Stimulated activated CD4-positive, alpha-beta T cell treated with anti-CD3 and anti-CD28 coated beads, Interleukin-15, amount 100 ng/mL, for 24 hours (primary cell): Measurements from ENCODE around the gene NTN5.

Experiments used
- DNase-seq: peaks from one replicate; pipeline ENCODE4 v3.0.0-alpha.2; 2020

NTN5 gene

DNA sequence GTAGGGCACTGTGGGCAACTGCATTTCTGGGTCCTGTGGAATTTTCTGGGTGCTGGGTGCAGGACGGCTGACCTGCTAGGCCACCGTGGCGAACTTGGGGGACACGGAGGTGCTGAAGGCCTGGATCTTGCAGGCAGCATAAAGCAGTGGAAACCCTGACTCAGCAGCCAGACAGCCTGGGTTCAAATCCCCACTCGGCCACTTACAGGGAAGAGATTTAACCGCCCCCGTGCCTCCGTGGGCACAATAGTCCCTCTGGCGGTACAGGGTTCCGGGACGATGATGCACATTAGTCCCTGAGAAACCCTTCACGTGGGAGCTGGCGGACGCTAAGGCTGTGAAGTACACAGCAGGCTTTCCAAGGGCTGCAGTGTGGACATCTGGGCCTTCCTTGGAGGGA lies 60.9 kb downstream of the NTN5 start:
- no peak for DNase-seq
